ENCODE results near the gene NUDT17. TPM values are rescaled to one million over a fixed set of nuclear protein-coding genes. Genes with fewer than 3 reads are reported as not detected.
A peak's percentile ranks its signal among the peaks of the same experiment; 100 is the strongest.

Gene NUDT17
- total RNA-seq, 1 donor from 2014 or later: 5.2 TPM

DNA sequence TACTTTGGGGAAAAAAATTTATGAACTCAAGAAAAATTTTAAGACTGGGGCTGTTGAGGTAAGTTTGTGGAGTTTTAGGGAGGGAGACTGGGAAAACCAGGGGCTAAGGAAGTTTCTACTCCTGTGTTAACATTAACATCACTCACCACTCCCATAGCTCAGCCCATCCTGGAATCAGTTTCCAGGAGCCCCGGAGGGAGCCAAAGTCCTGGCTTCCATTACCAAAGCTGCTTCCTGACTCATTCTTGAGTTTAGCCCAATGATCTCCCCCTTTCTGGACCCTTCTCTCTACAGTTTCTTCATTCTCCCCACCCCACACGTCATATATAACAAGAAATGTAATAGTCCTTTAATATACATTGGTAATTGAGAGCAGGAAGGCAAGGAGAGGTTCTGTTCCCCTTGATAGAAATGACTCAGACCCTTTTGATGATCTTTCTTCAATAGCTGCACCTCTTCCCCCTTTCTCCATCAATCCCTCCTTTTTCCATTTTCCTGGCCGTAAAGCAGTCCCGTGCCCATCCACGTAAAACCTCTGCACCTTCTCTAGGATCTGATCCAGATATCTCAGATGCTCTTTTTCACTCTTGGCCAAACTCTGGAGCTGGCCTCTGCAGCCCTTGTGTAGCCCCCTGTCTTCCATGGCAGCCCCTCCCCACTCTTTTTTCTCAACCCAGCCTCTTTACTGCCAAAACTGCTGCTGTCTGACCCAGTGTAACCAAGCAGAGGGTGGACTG lies 18.0 kb downstream of the NUDT17 start:
- no peak for DNase-seq (ENCODE audit: low spot score, unreplicated experiment)
- H3K9me3 Mint-ChIP-seq (ENCODE audit: low read depth): no peaks in the 10 kb centered on the region
- H3K4me1 Mint-ChIP-seq (ENCODE audit: low read depth): peaks cover 3% of the 10 kb centered on the region
- peaks cover 25% of the 10 kb centered on the region for H3K27me3 Mint-ChIP-seq
- H3K4me3 Mint-ChIP-seq (ENCODE audit: low read depth): no peak overlapping the region
- H3K27ac Mint-ChIP-seq: no peak overlapping the region
- H3K36me3 Mint-ChIP-seq (ENCODE audit: insufficient read depth): no peaks in the 10 kb centered on the region
- TF ChIP-seq, protein P1, sequence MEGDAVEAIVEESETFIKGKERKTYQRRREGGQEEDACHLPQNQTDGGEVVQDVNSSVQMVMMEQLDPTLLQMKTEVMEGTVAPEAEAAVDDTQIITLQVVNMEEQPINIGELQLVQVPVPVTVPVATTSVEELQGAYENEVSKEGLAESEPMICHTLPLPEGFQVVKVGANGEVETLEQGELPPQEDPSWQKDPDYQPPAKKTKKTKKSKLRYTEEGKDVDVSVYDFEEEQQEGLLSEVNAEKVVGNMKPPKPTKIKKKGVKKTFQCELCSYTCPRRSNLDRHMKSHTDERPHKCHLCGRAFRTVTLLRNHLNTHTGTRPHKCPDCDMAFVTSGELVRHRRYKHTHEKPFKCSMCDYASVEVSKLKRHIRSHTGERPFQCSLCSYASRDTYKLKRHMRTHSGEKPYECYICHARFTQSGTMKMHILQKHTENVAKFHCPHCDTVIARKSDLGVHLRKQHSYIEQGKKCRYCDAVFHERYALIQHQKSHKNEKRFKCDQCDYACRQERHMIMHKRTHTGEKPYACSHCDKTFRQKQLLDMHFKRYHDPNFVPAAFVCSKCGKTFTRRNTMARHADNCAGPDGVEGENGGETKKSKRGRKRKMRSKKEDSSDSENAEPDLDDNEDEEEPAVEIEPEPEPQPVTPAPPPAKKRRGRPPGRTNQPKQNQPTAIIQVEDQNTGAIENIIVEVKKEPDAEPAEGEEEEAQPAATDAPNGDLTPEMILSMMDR (IDR thresholded peaks at IDR 0.05; ENCODE audit: unreplicated experiment): no peak

DNA sequence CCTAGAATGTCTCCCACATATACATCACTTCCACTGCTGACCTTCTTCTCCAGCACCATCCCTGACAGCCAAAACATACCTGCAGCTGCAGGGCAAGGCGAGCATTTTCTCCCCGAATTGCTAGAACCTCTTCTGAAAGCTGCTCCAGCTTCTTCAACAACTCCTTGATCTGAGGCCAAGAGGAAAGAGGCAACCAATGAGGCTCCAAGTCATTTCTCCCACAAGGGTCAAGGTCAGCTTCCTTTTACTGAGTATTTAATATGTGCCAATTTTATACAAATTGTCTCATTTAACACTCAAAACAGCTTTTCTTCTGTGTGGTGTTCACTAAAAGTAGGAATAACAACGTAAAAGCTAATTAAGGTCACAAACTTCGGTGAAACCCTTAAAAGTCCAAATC lies 22.8 kb downstream of the NUDT17 start:
- TF ChIP-seq, protein P1 (IDR thresholded peaks at IDR 0.05; ENCODE audit: unreplicated experiment): no peak
- H3K27ac Mint-ChIP-seq: no peak overlapping the region
- H3K27me3 Mint-ChIP-seq: peaks cover 47% of the 10 kb centered on the region
- no peak overlapping the region for H3K4me3 Mint-ChIP-seq (ENCODE audit: low read depth)
- H3K9me3 Mint-ChIP-seq (ENCODE audit: low read depth): no peaks in the 10 kb centered on the region
- no peaks in the 10 kb centered on the region for H3K36me3 Mint-ChIP-seq (ENCODE audit: insufficient read depth)
- peaks cover 3% of the 10 kb centered on the region for H3K4me1 Mint-ChIP-seq (ENCODE audit: low read depth)
- no peak for DNase-seq (ENCODE audit: low spot score, unreplicated experiment)

DNA sequence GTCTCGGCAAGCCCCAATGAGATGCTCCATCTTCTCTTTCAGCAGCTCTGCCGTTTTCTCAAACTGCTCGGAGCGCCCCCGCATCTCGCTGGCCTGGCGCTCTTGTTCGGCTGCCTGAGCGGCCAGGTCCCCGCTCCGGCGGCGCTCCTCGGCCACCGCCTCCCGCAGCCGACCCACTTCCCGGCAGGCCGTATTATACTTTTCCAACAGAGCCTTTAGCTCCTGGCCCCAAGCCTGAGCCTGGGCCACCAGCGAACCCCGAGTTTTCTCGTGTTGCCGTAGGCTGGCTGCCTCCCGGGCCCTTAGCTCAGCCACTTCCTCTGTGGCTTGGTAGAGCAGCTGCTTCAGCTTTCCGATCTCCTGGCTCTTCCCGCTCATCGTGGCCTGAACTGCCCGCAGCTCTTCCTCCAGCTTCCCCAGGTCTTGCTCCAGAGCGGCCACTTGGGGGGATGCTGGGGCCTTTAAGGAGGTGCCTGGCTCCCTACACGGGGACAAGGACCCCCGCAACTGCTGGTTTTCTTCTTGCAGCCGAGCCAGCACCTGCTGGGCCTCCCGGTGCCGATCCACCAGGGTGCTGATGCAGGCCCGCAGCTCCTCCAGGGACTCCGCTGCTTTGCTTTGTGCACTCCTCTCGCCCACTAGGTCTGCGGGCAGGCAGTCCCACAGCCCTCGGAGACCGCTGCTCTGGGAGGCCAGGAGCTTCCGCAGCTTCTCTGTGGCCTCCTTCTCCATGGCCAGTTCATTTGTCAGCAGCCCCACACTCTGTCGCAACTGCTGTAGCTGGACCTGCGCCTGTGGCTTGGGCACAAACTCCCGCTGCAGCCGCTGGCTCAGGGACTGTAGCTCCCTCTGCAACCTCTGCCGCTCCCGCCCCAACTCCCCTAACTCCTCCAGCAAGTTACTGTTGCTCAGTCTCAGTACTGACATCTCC lies 26.8 kb downstream of the NUDT17 start:
- DNase-seq (ENCODE audit: low spot score, unreplicated experiment): no peak

DNA sequence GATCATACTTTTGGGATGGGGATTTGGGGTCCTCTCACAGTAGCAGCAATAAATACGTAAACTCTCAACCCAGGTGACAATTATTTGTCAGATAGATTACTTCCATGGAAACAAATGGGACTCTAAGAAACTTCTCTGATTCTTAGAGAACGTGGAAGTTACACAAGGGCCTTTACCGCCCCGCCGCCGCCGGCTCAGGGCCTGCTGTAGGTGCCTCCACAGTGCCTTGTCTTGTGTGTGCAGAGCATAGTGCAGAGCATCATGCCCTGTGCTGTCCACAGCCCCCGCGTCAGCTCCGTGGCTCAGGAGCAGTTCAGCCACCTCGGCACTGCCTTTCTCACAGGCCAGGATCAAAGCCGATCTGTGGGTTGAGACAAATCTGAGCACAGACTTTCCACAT lies 29.2 kb downstream of the NUDT17 start:
- TF ChIP-seq, protein P1 (IDR thresholded peaks at IDR 0.05; ENCODE audit: unreplicated experiment): no peak
- peaks cover 7% of the 10 kb centered on the region for H3K4me1 Mint-ChIP-seq (ENCODE audit: low read depth)
- no peaks in the 10 kb centered on the region for H3K36me3 Mint-ChIP-seq (ENCODE audit: insufficient read depth)
- H3K27me3 Mint-ChIP-seq: peaks cover 63% of the 10 kb centered on the region
- H3K27ac Mint-ChIP-seq: no peak overlapping the region
- no peak for DNase-seq (ENCODE audit: low spot score, unreplicated experiment)
- H3K9me3 Mint-ChIP-seq (ENCODE audit: low read depth): no peaks in the 10 kb centered on the region
- H3K4me3 Mint-ChIP-seq (ENCODE audit: low read depth): no peak overlapping the region

More for the DNA sequence above, 26.8 kb downstream of the NUDT17 start:
- H3K4me1 Mint-ChIP-seq (ENCODE audit: low read depth): peaks cover 3% of the 10 kb centered on the region
- TF ChIP-seq, protein P1 (IDR thresholded peaks at IDR 0.05; ENCODE audit: unreplicated experiment): no peak
- peak overlapping the region; percentile 57 for H3K4me3 Mint-ChIP-seq (ENCODE audit: low read depth)
- H3K27ac Mint-ChIP-seq: no peak overlapping the region
- no peaks in the 10 kb centered on the region for H3K36me3 Mint-ChIP-seq (ENCODE audit: insufficient read depth)
- no peaks in the 10 kb centered on the region for H3K9me3 Mint-ChIP-seq (ENCODE audit: low read depth)
- peaks cover 62% of the 10 kb centered on the region for H3K27me3 Mint-ChIP-seq

DNA sequence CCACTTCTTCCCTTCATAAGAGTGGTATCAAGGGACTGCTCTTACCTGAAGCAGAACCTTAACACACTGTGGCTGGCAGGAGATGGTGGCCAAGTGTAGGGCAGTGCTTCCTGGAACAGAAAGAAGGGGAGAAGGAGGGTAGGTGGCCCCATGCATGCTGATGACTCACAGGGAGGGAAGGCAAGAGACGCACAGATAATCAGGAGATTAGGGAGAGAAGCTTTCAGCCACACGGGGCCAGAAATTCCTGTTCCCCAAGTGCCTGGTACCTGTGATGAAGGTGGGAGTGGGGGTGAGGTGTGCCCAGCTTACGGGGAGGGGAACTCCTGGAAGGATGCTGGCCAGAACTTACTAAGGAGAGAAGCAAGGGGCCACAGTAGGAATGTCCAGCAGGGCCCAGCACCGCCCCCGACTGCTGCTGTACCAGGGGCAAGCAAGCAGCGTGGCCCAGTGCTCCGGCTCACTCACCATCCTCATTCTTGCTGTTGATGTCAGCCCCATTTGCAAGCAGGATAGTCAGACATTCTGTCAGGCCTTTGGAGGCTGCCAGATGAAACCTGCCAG lies 32.6 kb downstream of the NUDT17 start:
- Mint-ChIP-seq H3K27ac (no peak overlapping the region), H3K27me3 (peaks cover 44% of the 10 kb centered on the region), H3K4me3 (ENCODE audit: low read depth) (no peak overlapping the region), H3K4me1 (ENCODE audit: low read depth) (peaks cover 9% of the 10 kb centered on the region), H3K9me3 (ENCODE audit: low read depth) (no peaks in the 10 kb centered on the region), H3K36me3 (ENCODE audit: insufficient read depth) (no peaks in the 10 kb centered on the region)
- DNase-seq (ENCODE audit: low spot score, unreplicated experiment): no peak
- TF ChIP-seq, protein P1 (IDR thresholded peaks at IDR 0.05; ENCODE audit: unreplicated experiment): no peak
